Muscle of arm (tissue), 14 donors: Measurements from ENCODE around the gene RASA4B. TPM values are rescaled to one million over a fixed set of nuclear protein-coding genes. Genes with fewer than 3 reads are reported as not detected.
"Not testable (repeated sequence)": the region's sequence is repeated elsewhere in the genome, so short reads cannot be mapped to it uniquely, and the experiment has no call there.

Experiments
- DNase-seq: peaks from one replicate; pipeline ENCODE4 v3.0.0-alpha.2; 2013
- long read RNA-seq, 11 donors: transcript quantifications; one replicate each; lab custom pipeline, GENCODE V29; 2026
- polyA plus RNA-seq, 12 donors: library from polyadenylated mRNA; unstranded; fragments of 120-200 nt; gene quantifications; one replicate each; pipeline ENCODE4 v1.2.1, GENCODE V29; 2013; ENCODE audit not compliant: insufficient read length in 12 of 12

The RASA4B gene
- polyA plus RNA-seq = 10 to 100 TPM in 6 of 12 donors, 1 to 10 TPM in 5, not detected in 1; 5.0 to 29.2 (median 10.1) TPM
- long read RNA-seq, donor 1, partial matches to known transcripts = 0 of 2 reads
- long read RNA-seq, donor 1, other reads (novel, unspliced or antisense) = 0 of 2 reads
- long read RNA-seq, donor 2, partial matches to known transcripts = 0 of 3 reads
- long read RNA-seq, donor 2, other reads (novel, unspliced or antisense) = 0 of 3 reads
- long read RNA-seq, donor 3 = 0 reads
- long read RNA-seq, donor 4 = 0 reads
- long read RNA-seq, donor 5, partial matches to known transcripts = 0 of 4 reads
- long read RNA-seq, donor 5, other reads (novel, unspliced or antisense) = 0 of 4 reads
- long read RNA-seq, donor 6 = 0 reads
- long read RNA-seq, donor 7 = 0 reads
- long read RNA-seq, donor 8, partial matches to known transcripts = 0 of 1 reads
- long read RNA-seq, donor 8, other reads (novel, unspliced or antisense) = 0 of 1 reads
- long read RNA-seq, donor 9, partial matches to known transcripts = 0 of 1 reads
- long read RNA-seq, donor 9, other reads (novel, unspliced or antisense) = 0 of 1 reads
- long read RNA-seq, donor 10, partial matches to known transcripts = 0 of 1 reads
- long read RNA-seq, donor 10, other reads (novel, unspliced or antisense) = 0 of 1 reads
- long read RNA-seq, donor 11, partial matches to known transcripts = 0 of 2 reads
- long read RNA-seq, donor 11, other reads (novel, unspliced or antisense) = 0 of 2 reads

DNA sequence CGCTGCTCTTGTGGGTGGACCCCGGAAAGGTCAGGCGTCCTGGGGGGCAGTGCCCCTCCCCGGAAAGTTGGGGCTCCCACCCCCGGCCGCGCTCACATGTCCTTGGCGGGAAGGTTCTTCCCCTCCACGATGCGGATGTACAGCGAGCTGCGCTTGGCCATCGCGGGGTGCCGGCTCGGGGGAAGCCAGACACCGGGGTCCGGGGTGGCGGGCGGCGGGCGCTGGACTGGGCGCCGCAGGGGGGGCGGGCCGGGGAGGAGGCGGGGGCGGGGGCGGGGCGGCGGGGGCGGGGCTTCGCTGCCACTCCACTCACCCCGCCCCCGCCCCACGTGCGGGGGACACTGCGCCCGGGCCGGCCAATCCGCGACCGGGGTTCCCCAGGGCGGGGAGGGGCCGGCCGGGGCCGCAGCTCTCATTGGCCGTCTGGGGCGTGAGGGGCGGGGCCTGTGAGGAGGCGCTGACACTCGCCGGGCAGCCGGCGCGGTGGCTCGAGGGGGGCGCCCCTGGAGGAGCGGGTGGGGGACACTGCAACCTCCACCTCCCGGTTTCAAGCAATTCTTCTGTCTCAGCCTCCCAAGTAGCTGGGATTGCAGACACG, at the start of gene RASA4B:
TSS of gene RASA4B (minus strand) at position 228 of the 598 bp plus-strand sequence. CDS start at position 161, 67 bp downstream.
- DNase-seq = not testable (repeated sequence)

DNA sequence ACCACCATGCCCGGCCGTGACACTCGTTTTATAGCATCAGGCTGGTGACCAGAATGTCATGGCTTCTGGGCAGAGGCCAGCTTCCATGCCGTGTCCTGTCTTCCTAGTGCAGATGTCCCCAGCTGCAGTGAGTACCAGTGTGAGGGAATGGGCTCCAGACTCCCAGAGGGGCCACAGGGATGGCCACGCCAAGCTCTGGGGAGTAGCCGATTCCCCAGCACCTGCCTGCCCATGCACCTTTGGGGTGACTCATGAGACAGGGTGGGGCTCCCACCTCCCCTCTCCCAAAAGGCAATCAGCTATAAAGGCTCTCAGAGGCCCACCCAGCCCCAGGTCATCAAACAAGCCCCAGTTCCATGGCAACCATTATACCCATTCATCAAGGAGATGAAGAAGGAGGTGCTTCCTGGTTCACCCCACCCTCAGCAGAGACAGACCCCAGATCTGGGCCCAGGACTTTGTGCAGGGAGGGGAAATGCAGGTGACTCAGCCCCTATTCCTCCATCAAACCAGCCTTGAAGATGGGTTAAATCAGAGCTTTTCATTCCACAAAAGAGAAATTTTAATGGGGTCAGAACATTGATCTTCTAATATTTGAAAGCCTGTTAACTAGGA, 33.3 kb upstream of the RASA4B start, which contains the start of gene SPDYE2:
TSS of gene SPDYE2 (plus strand) at position 419 of the 615 bp plus-strand sequence. CDS start 2,030 bp downstream, outside the sequence.
- DNase-seq = not testable (repeated sequence)

- not testable (repeated sequence) for DNase-seq
These were observed 28.8 kb upstream of the RASA4B start for GRCh38 chr7:102546353-102546752.

DNA sequence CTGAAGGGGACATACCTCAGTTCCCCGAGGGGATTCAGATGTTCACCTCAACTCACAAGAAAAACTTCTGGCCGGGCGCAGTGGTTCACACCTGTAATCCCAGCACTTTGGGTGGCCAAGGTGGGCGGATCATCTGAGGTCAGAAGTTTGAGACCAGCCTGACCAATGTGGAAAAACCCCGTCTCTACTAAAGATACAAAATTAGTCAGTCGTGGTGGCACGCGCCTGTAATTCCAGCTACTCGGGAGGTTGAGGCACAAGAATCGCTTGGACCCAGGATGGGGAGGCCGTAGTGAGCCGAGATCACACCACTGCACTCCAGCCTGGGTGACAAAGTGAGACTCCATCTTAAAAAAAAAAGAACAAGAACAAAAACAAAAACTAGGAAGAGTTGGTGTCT, 27.7 kb upstream of the RASA4B start:
- DNase-seq = not testable (repeated sequence)

GRCh38 chr7:102544372-102544771, 26.8 kb upstream of the RASA4B start:
- DNase-seq = not testable (repeated sequence)

DNA sequence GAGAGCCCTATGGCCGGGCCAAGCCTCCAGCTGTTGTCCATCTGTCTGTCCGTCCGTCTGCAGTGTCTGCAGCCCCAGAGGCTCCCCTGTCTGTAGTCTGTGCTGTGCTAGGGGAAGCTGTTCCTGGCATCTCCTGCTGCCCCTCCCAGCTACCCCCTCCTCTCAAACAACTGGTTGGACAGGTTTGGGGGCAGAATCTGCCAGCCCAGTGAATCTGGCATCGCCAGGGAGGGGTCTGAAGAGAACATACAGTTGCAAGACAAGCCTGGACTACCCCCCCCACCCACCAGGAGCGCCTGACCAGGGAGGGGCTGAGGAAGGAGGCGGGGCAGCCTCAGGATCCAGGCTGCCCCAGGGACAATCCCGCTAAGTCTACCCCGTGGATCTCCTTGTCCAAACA, 26.0 kb upstream of the RASA4B start, which contains the start of gene UPK3BL2:
TSS of gene UPK3BL2 (minus strand) at position 101 of the 400 bp plus-strand sequence. CDS start at position 41, 60 bp downstream.
- not testable (repeated sequence) for DNase-seq

DNA sequence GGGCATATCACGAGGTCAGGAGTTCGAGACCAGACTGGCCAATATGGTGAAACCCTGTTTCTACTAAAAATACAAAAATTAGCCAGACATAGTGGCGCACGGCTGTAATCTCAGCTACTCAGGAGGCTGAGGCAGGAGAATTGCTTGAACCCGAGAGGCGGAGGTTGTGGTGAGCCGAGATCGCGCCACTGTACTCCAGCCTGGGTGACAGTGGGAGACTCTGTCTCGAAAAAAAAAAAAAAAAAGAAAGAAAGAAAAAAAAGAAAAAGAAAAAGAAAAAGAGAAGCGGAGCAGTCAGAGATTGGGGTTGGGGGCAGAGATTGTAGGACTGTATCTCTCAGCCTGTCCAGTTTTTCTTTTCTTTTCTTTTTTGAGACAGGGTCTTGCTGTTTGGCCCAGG, 25.2 kb upstream of the RASA4B start:
- not testable (repeated sequence) for DNase-seq

DNA sequence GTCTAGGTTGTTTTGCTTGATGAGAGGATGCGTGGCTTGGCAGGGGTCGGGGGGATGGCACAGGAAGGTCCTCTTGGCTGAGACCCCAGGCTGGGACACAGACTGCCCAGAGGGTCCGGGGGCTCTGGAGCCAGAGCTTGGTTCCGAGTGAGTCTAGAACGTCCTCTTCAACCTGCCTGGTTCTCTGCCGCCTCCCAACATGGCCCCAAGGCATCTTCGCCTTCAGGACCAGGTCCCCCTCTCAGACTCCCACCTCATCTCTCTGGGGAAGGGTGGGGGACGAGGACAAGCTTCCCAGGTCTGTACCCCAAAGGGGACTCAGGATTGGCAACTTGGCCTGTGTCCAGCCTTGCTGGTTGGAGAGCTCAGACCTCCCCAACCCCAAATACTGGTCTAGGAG, 24.5 kb upstream of the RASA4B start:
- DNase-seq = not testable (repeated sequence)

GRCh38 chr7:102540604-102541003, 23.0 kb upstream of the RASA4B start:
- DNase-seq = not testable (repeated sequence)

GRCh38 chr7:102535062-102535615, 17.6 kb upstream of the RASA4B start:
- not testable (repeated sequence) for DNase-seq

- DNase-seq = not testable (repeated sequence)
These were observed 14.6 kb upstream of the RASA4B start for GRCh38 chr7:102532127-102532526.

GRCh38 chr7:102531583-102531982, 14.0 kb upstream of the RASA4B start:
- not testable (repeated sequence) for DNase-seq

DNA sequence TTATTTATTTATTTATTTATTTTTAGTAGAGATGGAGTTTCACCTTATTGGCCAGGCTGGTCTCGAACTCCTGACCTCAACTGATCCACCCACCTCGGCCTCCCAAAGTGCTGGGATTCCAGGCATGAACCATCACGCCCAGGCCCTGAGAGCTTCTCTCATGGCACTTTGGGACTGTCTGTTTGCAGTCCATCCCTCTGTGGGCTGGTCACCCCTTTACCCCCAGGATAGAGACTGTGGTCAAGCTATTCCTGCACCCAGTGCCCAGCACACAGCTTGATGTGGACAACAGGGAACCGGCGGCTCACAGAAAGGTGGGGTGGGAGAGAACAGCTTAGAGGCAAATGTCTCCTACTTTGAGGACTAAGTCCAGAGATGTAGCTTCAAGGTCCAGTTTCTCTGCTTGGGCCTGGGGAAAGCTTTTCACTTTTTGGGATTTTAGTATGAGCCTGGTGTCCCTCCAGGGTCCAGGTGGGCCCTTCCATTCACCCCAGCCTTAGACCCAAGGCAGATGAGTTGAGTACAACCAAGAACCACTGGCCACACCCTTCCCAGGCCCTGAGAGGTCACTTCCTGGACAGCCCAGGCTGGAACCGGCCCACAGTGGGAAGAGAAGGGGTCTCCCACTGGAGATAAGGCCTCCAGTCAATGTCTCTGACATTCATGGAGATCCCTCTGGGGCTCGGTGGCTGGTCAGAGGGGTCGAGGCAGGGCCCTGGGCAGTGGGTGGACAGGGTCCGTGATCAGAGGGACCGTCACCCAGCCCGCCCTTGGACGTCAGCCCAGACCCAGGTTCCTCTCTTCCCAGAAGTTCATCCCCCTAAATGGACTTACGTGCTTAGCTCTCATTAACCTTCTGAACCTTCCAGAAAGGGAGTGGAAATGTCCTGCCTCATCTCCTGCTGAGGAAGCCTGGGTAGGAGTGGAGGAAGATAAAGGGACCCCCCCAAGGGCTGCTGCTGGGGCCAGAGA, 10.5 kb upstream of the RASA4B start:
- DNase-seq = not testable (repeated sequence)

DNA sequence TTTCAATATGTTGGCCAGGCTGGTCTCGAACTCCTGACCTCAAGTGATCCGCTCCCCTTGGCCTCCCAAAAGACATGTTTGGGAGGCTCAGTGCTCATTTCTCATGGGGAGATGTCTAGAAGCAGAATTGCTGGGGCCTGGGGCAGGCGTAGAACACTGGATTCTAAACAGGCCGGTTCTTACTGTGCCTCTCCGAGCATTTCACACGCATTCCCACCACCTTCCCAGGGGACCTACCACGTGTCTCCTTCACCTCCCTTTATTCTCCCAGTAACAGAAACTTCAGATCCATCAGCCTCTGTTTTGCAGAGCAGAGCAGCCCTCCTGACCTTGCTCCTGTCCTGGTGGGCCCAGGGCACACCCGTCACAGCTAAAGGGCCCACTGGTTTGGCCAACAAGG, 9.6 kb upstream of the RASA4B start:
- not testable (repeated sequence) for DNase-seq

- not testable (repeated sequence) for DNase-seq
These were observed 7.2 kb upstream of the RASA4B start for GRCh38 chr7:102524803-102525202.

DNA sequence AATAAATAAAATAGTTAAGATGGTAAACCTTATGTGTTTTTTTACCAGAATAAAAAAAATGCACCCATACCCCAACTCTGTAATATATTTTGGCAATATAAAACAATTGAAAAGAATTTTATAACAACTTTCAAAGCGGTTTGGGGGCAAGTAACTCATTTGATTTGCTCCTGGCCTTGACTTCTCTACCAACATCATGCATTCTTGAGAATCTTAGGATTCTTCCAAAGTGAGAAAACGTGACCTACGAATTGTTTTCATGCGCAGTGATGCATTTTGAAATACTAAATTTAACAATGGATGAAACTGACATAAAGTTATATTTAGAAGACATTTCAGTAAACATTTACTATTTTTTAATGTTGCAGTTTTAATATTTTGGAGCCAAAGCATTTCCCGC, 3.2 kb upstream of the RASA4B start:
- not testable (repeated sequence) for DNase-seq

GRCh38 chr7:102516951-102517350, 626 bp downstream of the RASA4B start:
- not testable (repeated sequence) for DNase-seq

DNA sequence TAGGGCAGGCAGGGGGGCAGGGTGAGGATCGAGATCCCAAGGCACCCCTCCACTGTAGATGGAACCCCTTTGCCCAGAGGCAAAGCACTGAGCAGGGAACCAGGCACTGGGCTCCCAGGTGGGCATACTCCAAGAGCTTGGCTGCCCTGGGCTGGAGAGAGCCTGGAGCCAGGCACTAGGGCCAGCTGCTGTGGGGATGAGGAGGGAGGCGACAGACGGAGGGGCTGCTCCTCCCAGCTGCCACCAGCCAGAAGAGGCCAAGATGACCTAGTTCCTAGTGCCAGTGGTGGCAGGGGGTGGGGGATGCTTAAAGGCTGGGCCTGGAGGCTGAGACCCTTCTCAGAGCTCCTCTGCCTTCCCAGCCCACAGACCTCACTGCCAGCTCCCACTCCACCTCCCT, 1.7 kb downstream of the RASA4B start:
- not testable (repeated sequence) for DNase-seq

GRCh38 chr7:102514881-102515721, 2.5 kb downstream of the RASA4B start:
- DNase-seq = not testable (repeated sequence)
